ENCODE data around the gene ATRN.

ATRN gene

DNA sequence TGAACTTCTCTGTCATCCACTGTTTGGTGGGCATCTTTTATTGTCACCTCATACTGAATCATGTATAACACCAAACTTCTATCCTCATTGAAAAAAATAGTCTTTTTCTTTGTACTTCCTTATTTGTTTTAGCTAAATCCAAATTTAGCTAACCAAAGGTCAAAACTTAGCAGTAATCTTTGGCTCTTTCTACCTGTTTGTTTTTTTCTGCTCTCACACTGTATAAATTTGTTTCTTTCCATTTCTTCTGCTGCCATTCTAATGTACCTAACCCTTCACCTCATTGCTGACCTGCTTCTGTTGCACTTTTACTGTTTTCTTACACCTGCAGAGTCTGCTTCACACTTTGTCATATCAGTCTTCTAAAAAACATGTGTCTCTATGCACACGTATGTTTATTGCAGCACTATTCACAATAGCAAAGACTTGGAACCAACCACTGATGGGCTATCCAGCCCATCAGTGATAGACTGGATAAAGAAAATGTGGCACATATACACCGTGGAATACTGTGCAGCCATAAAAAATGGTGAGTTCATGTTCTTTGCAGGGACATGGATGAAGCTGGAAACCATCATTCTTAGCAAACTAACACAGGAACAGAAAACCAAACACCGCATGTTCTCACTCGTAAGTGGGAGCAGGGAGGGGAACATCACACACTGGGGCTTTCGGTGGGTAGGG lies 7.2 kb downstream of the ATRN start:
- H4K20me1 ChIP-seq (ENCODE audit: insufficient read depth, low read length): no peaks in the 10 kb centered on the region
- no peak for ATAC-seq (ENCODE audit: insufficient read depth, low read depth)
- no peak overlapping the region for H2AFZ ChIP-seq (ENCODE audit: low read depth, low read length)
- no peak overlapping the region for H3K9ac ChIP-seq (ENCODE audit: low read depth, low read length)
- no peaks in the 10 kb centered on the region for H3K36me3 ChIP-seq (ENCODE audit: insufficient read depth, low read length)
- no peak overlapping the region for H3K4me2 ChIP-seq (ENCODE audit: insufficient read depth, low read length)
- no peaks in the 10 kb centered on the region for H3K27me3 ChIP-seq (ENCODE audit: insufficient read depth, low read length, poor library complexity)
- H3K79me2 ChIP-seq (ENCODE audit: insufficient read depth, low read length): no peaks in the 10 kb centered on the region
- TF ChIP-seq EZH2 (IDR thresholded peaks at IDR 0.05; ENCODE audit: borderline replicate concordance, low read depth, low read length, severe bottlenecking): no peak
- TF ChIP-seq, protein P1, sequence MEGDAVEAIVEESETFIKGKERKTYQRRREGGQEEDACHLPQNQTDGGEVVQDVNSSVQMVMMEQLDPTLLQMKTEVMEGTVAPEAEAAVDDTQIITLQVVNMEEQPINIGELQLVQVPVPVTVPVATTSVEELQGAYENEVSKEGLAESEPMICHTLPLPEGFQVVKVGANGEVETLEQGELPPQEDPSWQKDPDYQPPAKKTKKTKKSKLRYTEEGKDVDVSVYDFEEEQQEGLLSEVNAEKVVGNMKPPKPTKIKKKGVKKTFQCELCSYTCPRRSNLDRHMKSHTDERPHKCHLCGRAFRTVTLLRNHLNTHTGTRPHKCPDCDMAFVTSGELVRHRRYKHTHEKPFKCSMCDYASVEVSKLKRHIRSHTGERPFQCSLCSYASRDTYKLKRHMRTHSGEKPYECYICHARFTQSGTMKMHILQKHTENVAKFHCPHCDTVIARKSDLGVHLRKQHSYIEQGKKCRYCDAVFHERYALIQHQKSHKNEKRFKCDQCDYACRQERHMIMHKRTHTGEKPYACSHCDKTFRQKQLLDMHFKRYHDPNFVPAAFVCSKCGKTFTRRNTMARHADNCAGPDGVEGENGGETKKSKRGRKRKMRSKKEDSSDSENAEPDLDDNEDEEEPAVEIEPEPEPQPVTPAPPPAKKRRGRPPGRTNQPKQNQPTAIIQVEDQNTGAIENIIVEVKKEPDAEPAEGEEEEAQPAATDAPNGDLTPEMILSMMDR (IDR thresholded peaks at IDR 0.05; ENCODE audit: borderline replicate concordance, extremely low read depth, low read length, poor library complexity, severe bottlenecking): no peak
- peaks cover 3% of the 10 kb centered on the region; the same call in 1 of the 2 replicates for H3K4me1 ChIP-seq (ENCODE audit: insufficient read depth, low read length)
- no peak for DNase-seq
- no peaks in the 10 kb centered on the region for H3K9me3 ChIP-seq (ENCODE audit: insufficient read depth, low read length, severe bottlenecking)
- no peak overlapping the region for H3K27ac ChIP-seq (ENCODE audit: low read length)
- no peak overlapping the region for H3K4me3 ChIP-seq (ENCODE audit: low read depth in 1 of 2, low read length in 2 of 2)

GRCh38 chr20:3479025-3479424 lies 8.2 kb downstream of the ATRN start:
- no peaks in the 10 kb centered on the region for H4K20me1 ChIP-seq (ENCODE audit: insufficient read depth, low read length)
- H3K79me2 ChIP-seq (ENCODE audit: insufficient read depth, low read length): no peaks in the 10 kb centered on the region
- H3K4me1 ChIP-seq (ENCODE audit: insufficient read depth, low read length): no peaks in the 10 kb centered on the region
- DNase-seq: no peak
- no peak overlapping the region for H3K27ac ChIP-seq (ENCODE audit: low read length)
- no peaks in the 10 kb centered on the region for H3K36me3 ChIP-seq (ENCODE audit: insufficient read depth, low read length)
- no peak overlapping the region for H3K9ac ChIP-seq (ENCODE audit: low read depth, low read length)
- no peaks in the 10 kb centered on the region for H3K27me3 ChIP-seq (ENCODE audit: insufficient read depth, low read length, poor library complexity)
- no peak overlapping the region for H3K4me2 ChIP-seq (ENCODE audit: insufficient read depth, low read length)
- no peak overlapping the region for H2AFZ ChIP-seq (ENCODE audit: low read depth, low read length)
- no peaks in the 10 kb centered on the region for H3K9me3 ChIP-seq (ENCODE audit: insufficient read depth, low read length, severe bottlenecking)
- H3K4me3 ChIP-seq (ENCODE audit: low read depth in 1 of 2, low read length in 2 of 2): no peak overlapping the region
- no peak for TF ChIP-seq EZH2 (IDR thresholded peaks at IDR 0.05; ENCODE audit: borderline replicate concordance, low read depth, low read length, severe bottlenecking)
- TF ChIP-seq, protein P1 (IDR thresholded peaks at IDR 0.05; ENCODE audit: borderline replicate concordance, extremely low read depth, low read length, poor library complexity, severe bottlenecking): no peak
- no peak for ATAC-seq (ENCODE audit: insufficient read depth, low read depth)

- no peak overlapping the region for H3K9ac ChIP-seq (ENCODE audit: low read depth, low read length)
- H3K36me3 ChIP-seq (ENCODE audit: insufficient read depth, low read length): no peaks in the 10 kb centered on the region
- DNase-seq (no peak), ATAC-seq (ENCODE audit: insufficient read depth, low read depth) (no peak)
- TF ChIP-seq, protein P1 (IDR thresholded peaks at IDR 0.05; ENCODE audit: borderline replicate concordance, extremely low read depth, low read length, poor library complexity, severe bottlenecking): no peak
- TF ChIP-seq EZH2 (IDR thresholded peaks at IDR 0.05; ENCODE audit: borderline replicate concordance, low read depth, low read length, severe bottlenecking): no peak
- no peak overlapping the region for H3K4me2 ChIP-seq (ENCODE audit: insufficient read depth, low read length)
- no peaks in the 10 kb centered on the region for H3K9me3 ChIP-seq (ENCODE audit: insufficient read depth, low read length, severe bottlenecking)
- H3K79me2 ChIP-seq (ENCODE audit: insufficient read depth, low read length): no peaks in the 10 kb centered on the region
- no peak overlapping the region for H3K27ac ChIP-seq (ENCODE audit: low read length)
- H3K4me3 ChIP-seq (ENCODE audit: low read depth in 1 of 2, low read length in 2 of 2): no peak overlapping the region
- no peaks in the 10 kb centered on the region for H4K20me1 ChIP-seq (ENCODE audit: insufficient read depth, low read length)
- H3K4me1 ChIP-seq (ENCODE audit: insufficient read depth, low read length): no peaks in the 10 kb centered on the region
- H3K27me3 ChIP-seq (ENCODE audit: insufficient read depth, low read length, poor library complexity): no peaks in the 10 kb centered on the region
- no peak overlapping the region for H2AFZ ChIP-seq (ENCODE audit: low read depth, low read length)
These were observed 9.2 kb downstream of the ATRN start for GRCh38 chr20:3479759-3480615.
